Right lobe of liver (tissue), 4 donors: ENCODE results near the gene TOX3.

Experiments
- POLR2A ChIP-seq: fragments of 450-650 bp; IDR thresholded peaks from one replicate; pipeline ENCODE4 v1.6.1; 2017; ENCODE audit warnings: antibody characterized with exemption, mild to moderate bottlenecking
- TF ChIP-seq, protein P1 (sequence below), 4 donors: fragments of 200-600 bp in 3 of 4; fragments of 450-650 bp in 1 of 4; IDR thresholded peaks; one replicate each; pipeline versions ENCODE4 v1.5.1 to v1.8.0; 2016 to 2022; ENCODE audit warnings: antibody characterized with exemption in 4 of 4, mild to moderate bottlenecking in 2 of 4
- donor health status: DM: no; HTN: no; CAD: no.
- donor health status: DM: no; HTN: no; CAD: no.
- donor health status: DM: no; HTN: yes; CAD: no.

DNA sequence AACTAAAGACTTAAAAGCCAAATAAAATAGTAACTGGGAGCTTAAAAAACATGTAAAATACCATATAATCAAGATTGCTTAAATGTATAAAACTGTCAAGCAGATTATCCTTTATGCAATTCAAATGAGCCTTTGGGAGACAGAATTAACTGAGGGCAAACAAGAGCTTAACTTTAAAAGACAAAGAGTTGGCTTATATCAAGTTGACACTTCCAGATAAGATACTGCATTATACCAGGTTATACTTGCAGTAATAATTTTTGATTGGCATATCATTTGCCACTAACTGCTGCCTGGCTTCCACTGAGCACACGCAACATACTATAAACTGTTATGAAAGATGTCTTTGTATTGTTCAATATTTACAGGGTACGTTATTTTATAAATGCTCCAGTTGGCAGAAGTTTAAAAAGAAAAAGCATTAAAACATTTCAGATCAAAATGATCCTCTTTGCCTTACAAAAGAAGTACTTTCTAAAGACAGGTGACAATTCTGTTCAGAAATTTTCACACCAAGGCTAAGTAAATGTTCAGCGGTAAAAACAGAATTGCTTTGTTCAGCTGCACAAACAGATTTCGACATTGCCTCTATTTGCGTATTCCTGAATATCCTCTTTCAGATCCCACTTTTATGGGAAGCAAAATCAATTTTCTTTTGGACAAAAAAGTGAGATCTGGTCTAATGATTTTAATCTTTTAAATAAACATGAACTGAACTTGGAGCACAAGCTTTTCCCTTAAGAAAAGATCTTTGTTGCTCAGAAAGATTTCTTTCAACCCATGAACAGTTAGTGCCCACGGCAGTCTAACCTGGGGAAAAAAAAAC is 50.7 kb downstream of the TOX3 start:
- TF ChIP-seq, protein P1, sequence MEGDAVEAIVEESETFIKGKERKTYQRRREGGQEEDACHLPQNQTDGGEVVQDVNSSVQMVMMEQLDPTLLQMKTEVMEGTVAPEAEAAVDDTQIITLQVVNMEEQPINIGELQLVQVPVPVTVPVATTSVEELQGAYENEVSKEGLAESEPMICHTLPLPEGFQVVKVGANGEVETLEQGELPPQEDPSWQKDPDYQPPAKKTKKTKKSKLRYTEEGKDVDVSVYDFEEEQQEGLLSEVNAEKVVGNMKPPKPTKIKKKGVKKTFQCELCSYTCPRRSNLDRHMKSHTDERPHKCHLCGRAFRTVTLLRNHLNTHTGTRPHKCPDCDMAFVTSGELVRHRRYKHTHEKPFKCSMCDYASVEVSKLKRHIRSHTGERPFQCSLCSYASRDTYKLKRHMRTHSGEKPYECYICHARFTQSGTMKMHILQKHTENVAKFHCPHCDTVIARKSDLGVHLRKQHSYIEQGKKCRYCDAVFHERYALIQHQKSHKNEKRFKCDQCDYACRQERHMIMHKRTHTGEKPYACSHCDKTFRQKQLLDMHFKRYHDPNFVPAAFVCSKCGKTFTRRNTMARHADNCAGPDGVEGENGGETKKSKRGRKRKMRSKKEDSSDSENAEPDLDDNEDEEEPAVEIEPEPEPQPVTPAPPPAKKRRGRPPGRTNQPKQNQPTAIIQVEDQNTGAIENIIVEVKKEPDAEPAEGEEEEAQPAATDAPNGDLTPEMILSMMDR (IDR thresholded peaks at IDR 0.05): no peak
- no peak for TF ChIP-seq POLR2A
